ENCODE results near the gene CHURC1.

The CHURC1 gene

DNA sequence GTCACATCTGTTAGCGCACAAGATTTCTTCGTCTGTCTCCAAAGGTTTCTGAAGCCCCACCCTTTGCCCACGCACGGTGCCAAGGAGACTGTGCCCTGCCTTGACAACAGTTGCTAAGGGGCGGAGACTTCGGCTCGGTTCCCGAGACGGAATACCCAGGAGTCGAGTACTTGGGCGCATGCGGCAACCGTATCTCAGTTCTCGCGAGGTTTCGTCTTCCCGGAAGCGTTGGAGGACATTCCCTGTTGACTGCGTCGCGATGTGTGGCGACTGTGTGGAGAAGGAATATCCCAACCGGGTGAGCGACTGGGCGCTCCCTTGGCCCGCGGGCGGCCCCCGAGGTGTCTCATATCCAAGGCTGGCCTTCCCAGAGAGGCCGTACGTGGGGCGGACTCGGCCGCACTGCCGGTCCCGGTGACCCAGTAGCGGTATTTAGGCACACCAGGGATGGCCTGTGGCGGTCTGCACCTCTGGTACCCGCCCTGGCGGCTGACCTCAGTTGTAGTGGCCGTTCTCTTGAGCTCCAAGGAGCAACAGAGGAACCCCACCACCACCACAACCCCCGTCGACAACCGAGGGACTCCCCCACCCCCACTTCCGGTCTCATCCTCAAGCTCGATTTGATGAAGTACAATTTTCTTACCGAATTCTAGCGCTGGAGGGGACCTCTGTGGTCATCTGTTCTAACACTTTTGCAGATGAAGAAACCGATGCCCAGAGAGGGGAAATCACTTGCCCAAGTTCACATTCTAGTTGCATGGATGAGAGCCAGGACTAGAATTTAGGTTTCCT lies at the start of gene CHURC1:
Gene CHURC1, plus strand, starts transcription at position 219 of the 792 bp plus-strand sequence. Its CDS starts 41 bp downstream, at position 260.
- peak; percentile 96 for DNase-seq

DNA sequence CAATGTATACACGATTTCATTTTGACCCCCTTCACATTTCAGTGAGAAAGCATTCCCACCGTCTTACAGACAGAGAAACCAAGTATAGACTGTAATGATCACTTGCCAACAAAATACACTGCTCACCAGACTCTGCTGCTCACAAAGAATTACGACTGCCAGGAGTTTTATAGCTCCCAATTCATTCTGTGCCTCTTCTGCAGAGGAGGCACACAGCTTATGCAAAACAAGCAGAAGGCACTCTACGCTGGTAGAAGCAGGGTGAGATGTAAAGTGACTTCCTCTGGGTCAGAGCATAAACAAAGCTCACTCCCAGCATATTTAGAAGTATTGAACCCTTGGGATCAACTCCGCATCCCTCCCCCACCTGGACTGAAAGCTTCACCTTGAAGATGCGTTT lies 49.1 kb upstream of the CHURC1 start:
- no peak for DNase-seq

DNA sequence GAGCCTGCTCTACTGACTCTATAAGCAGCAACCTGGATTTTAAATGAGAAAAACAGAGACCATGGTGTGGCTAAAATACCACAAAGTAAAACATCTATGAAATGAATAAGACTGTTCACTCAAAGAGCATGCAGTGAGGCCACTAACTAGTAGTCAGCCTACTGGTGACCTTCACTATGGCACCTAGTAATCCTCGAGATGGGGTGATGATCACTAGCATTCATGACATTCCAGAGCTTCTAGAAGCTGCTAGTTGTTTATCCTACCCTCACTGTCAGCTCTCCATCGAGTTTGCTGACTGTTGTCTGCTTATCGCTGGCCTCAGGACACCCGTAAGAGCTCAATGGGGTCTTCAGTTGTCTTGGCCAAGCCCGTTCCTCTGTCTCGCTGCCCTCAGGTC lies 48.3 kb upstream of the CHURC1 start:
- no peak for DNase-seq

DNA sequence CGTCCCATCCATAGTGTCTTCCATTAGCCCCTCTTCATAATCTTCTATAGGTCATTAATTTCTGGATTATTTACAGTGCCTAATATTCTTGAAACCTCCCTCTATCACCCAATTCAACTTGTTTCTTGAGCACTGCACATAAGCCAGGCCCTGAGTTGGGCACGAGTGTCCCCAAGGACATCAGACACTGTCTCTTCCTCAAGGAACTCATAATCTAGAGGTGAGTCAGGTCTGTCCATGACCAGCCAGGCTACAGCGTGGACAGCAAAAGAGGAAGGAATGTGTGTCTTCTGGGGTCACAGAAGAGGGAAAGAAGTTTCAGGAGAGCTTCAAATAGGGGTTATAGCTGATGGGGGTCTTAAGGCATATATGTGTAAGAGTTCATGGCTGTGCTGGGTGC lies 47.1 kb upstream of the CHURC1 start:
- DNase-seq: no peak

DNA sequence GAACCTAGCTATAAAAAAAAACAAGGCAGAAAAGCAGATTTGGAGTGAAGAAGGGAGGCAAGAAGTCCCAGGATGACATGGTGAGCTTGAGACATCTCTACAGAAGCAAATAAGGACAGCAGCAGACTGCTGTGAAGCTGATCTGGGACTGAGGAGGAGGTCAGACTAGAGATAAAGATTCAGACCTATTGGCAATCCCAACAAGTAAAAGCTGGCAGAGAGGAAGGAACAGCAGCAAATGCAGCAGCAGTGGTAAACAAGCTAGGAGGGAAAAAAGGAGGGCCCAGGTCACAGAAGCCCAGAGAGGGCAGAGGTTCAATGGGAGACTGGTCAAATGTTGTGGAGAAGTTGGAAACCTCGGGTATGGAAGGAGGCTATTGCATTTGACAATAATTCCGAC lies 45.9 kb upstream of the CHURC1 start:
- no peak for DNase-seq

DNA sequence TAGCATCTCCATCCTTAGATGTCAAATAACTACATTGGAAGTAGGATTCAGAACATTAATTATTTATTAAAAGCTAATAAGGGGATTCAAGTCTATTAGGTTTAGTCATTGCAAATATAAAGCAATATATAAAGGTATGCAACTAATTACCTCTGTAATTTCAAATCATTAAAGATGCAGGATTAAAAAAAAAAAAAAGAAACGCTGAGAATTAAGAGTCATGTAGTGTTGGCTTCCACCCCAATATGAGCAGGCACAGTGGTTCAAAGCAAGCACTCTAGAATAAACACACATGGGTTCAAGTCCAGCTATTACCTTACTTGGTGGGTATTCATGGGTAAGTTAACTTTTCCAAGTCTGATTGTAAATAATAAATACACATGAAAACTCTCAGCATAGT lies 45.4 kb upstream of the CHURC1 start:
- no peak for DNase-seq

DNA sequence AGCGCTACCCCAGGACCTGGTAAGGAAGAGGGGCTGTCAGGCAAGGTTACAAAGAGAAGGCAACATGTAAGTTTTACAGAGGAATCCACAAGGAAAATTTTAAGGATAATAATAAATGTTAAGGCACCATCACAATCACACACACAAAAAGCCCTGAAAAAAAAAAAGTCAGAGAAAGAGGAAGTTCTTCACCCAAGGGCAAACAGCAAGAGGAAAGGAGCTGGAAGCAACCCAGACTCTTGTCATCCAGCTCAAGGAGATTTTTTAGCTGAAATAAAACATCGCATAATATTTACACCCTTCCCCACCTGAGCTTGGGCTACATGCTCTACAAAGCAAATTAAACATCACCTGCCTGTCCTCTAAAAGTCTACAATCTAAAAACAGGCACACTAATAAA lies 44.1 kb upstream of the CHURC1 start:
- DNase-seq: no peak

DNA sequence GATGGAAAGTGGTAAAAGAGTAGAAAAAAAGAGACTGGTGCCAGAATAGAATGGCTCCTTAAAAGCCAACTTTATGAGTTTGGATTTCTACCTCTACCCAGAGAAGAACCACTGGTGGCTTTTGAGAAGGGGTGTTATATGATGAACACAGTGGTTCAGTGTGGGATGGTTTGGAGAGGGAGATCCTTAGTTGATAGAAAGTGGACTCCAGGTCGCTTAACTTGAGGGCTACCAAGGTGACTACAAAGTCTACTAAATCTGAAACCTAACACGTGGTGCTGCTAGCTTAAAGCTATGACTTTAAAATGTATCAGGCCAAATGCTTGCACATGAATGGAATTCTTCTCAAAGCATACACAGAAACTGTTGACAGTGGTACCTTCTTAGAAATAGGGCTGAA lies 42.9 kb upstream of the CHURC1 start:
- no peak for DNase-seq

DNA sequence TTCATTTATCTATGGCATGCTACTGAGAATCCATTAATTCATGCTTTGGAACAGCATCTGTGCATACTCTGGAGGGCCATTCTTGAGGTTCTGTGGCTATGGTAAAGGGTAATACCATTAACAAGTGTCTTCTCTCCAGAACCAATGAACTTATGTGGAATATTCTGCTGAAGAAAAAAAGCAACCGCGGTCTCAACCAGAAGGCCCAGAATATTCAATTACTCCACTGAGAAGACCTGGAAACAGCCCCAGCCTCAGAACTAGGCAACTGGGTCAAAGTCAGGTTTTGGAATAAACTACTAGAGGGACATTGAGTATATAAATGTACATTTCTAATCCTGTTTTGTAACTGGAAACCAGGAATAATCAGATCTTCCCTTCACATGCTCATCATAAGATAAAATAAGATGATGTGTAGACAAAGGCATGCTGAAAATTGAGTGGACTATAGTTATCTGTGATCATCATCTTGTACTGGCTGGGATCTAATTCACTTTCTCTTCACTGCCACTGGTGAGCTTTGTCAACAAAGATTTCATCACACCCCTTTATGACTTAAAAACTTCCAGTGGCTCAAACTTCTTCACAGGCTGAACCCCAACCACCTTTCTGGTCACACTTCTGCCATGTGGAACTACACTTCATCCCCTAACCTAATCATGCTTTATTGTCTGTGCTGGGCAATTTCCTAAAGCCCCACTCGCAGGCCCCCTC lies 40.6 kb upstream of the CHURC1 start:
- DNase-seq: no peak

DNA sequence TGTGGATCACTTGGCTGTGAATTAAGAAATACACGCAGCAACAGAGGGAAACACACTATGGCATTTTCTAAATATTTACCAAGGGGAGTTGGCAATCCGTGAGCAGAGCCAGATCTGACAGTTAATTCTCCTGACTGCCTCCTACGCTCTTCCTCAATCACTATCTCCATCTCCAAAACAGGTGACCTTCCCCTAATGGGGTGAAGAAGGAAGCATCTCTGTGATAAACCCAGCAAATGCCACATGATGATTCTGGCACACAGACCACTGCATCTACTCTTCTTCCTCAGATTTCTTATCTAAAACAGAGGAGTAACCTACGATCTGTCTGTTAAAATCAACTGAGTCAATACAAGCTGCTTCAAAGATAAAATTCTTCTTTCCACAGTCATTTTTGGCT lies 38.9 kb upstream of the CHURC1 start:
- DNase-seq: no peak

DNA sequence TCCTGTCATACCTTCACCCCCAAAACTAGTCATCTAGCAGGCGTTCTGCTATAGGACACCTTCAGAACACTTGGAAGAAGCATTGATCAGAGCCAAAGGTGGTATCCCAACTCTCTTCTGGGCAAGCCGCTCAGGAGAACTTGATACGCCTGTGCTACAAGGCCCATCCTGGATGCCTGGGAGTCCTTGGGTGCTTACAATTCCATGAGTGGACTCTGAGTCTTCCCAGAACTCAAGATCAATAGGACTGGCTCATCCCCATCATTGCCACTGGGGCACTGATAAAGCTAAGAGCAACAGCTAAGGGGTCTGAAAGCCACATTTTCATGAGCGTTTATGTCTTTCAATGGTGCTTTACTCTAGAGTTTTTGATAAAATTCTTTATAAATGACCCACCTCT lies 36.4 kb upstream of the CHURC1 start:
- DNase-seq: no peak

DNA sequence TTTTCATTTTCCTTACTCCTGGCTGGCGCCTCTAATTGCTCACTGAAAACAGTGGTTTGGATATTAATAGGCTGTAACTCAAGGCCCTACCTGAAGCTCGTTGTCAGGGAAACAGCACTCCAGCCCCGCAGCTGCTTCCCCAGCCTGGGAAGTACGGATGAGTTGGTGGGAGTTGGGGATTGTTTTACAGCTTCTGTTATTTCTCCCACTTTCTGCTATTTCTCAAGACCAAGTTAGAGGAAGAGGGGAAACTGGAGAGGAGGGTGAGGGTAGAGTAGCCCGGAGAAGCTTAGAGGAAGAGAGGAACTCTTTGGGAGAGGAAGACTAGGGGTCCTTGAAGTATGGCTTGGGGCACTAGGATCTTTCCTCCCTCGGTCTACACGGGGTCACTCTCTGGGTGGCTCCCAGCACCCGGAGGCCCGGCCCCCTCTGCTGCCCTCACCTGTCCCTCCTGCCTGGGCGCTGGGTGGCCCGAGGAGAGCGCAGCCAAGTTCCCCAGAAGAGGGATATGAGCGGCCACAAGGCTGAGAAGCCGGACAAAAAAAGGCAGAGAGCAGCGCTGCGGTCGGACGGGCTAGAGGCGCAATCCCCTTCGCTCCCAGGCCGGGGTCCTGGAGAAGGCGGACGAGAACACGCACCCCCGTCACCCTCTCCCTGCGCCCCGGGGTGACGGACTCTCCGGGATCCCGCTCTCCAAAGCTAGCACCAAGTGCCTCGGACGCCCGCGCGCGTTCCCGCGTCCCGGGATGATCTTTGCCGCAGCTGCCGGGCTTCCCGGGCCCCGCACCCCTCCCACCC lies 35.2 kb upstream of the CHURC1 start:
- DNase-seq: peak; percentile 48

DNA sequence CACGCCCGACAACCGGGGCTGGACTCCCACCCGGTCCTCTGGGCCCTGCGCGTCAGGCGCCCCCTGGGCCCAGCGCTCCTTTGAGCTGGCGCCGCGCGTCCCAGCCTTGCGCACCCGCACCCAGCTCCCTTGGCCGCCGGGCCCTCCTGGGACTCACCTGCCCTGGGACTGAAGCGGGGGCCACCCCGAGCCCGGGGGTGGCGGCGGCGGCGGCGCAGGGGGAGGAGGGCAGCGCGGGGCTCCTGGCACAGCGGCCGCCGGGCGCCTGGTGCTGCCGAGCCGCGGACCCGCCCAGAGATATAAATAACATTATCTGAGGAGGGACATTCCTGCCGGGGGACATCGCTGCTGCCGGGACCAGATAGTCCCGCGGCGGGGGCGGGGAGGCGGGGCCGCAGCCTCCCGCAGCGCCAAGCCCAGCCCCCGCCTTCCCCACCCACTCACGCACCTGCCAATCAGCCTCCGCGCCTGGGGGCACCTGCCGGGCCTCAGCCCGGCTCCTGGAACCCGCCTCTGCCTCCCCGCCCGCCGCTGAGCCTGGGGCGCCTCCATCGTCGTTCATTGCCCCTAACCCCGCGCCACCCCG lies 34.5 kb upstream of the CHURC1 start, which contains the start of gene SPTB:
Gene SPTB, minus strand, starts transcription at position 273 of the 586 bp plus-strand sequence. CDS start 56,813 bp downstream, outside the sequence.
- DNase-seq: peak; percentile 85

DNA sequence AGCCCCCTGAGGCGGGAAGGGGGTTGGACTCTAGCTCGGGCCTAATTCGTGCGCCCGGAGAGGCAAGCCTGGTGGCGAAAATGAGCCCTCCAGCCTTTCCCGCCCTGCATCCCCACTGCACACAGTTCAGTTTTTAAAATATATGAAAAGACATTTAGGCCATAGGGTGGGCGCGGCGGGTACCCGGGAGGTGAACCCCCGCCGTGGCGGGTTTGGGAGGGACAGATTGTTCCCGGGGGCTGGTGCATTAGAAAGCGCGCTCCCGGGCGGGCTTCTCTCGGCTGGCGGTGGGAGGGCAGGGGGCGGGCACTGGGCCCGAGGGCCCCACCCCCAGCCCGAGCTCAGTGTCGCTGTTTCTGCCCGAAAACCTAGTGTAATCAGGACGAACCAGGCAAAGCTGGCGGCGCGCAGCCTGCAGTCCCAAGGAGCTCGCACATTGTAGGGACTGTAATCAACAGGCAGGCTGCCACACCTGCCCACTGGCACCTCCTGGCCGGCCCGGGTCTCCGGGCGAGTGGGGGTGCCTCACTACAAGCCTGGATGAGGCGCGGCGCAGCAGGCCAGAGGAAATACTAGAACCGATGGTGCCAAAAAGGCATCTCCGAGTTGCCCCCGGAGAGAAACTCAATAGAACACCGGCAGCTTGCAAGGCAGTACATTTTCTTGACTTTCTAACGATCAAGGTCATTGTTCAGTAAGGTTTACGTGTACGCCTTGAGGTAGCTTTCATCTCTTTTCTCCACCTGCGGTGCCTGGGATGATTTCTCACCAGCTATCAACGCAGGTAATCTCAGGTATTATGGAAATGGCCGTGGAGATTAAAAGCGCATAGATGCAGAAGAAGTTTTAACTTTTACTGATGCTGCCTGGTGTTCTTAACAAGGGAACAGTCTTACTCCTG lies 33.8 kb upstream of the CHURC1 start:
- peak; percentile 75 for DNase-seq

DNA sequence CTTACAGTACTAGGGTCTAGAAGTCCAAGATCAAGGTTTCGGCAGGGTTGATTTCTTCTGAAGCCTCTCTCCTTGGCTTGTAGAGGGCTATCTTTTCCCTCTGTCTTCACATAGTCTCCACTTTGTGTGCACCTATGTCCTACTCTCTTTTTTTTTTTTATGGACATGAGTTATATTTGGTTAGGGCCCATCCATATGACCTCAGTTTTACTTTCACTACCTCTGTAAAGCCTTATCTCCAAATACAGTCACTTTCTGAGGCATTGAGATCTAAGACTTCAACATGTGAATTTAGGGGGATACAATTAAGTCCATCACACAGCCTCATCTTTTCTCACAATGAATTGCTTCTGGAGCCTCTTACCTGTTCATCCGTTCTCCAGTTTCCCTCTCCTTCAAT lies 28.7 kb upstream of the CHURC1 start:
- DNase-seq: no peak

DNA sequence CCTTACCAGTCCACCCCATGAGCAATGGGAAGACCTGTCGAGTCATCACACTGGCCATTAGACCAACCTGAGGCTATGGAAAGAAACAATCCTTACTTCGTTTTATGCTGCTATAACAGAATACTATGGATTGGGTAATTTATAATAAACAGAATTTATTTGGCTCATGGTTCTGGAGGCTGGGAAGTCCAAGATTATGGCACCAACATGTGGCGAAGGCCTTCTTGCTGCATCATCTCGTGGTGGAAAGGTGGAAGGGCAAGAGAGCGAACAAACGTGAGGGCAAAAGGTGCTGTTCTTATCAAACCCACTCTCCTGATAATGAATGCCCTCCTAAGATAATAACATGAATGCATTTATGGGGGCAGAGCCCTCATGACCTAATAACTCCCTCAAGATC lies 24.9 kb upstream of the CHURC1 start:
- no peak for DNase-seq

DNA sequence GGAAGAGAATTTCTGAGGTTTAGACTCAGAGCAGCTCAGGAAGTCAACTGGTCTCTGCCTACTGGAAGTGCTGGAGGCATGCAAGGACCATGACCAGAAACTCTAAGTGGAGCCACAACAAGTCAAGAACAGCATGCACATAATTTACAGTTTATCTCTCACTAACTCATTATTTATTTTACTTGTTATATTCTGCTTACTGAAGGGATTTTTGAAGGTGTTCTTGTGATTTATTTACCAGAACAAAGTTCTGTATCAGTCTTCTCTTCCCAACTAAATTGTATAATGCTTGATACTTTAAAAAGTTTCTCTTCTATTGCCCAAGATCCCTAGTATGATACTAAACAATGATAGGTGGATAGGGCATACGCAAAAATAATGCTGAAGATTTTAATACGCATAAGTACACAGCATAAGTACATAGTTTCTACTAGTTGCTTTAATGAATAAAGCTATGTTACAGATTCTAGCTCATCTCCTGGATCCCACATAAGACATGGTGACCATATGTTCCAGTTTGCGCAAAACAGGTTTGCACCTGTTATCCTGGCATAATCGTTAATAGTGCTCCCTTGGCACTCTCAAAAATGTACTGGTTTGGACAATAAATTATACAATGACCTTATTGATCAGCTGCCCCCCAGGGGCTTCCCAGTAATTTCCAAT lies 22.9 kb upstream of the CHURC1 start:
- DNase-seq: no peak

DNA sequence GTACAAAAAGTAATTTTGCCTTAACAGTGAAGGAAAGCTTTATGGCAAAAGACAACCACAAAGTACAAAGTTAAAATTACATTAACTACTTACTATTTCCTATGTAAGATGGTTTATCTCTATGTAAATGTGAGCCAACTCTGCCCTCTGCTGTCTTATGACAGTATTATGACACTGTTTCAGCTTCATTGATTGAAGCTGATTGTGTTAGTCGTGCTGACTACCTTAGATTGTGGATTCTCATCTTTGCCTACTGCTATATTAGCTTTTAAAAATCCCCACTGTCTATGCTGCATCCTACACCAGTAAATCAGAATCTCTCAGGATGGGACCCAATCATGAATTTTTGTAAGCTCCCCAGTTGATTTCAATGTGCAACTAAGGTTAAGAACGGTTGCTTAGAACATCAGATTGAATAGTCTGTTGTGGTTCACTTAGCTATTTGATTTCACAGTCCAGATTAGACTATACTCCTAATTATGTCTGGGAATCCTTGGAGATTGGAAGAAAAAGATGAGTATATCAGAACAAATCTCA lies 22.3 kb upstream of the CHURC1 start:
- peak; percentile 53 for DNase-seq

DNA sequence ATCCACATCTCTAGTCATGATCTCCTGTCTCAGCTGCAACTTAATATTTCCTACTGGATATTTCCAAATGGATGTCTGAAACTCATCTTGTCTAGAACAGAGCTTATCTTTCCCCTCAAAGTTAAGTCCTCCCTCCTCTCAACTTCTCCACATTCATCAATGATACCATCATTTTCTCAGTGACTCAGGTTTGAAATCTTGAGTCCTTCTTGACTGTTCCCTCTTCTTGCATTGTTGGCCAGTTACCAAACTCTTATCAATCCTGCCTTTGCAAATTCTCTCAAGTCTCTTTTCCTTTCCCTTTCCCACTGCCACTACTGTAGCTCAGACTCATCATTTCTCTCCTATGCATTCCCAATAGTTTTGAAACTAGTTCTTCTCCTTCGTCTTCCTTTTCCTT lies 14.3 kb upstream of the CHURC1 start:
- no peak for DNase-seq

DNA sequence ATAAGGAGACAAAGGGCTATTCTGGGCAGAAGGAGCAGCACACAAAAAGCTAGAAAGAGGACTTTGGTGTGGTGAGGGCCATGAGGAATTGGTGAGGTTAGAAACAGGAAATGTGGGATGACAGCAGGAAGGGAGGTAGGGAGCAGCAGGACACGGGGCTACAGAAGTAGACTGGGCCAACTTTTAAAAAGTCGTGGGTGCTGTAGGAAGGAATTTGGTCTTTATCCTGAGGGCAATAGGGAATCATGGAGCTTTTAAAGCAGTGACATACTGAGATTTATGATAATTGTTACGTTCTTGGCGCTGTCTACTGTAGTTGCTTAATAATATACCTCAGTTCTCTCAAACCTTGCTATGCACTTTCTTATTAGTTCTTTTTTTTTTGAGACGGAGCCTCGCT lies 8.2 kb upstream of the CHURC1 start:
- no peak for DNase-seq

DNA sequence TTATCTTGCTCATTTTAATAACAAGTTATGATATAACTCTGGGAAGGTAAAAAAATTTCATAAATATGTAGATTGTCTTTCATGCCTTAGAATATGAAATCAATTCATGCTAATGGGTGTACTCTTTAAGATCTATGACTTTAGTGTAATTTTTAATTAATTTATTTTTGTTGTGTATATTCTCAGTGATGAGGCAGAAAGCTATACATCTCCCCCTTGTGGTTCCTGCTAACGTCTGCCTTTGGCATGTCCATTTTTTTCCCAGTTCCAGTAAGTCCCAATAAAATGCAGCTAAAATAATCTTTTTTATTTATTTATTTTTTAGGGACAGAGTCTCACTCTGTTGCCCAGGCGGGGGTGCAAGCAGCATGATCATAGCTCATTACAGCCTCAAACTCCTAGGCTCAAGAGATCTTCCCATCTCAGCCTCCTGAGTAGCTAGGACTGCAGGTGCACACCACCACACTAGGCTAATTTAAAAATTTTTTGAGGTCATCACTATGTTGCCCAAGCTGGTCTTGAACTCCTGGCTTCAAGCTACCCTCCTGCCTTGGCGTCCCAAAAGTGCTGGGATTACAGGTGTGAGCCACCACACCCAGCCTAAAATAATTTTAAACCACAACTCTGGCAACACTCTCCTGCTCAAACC lies 3.3 kb upstream of the CHURC1 start:
- peak; percentile 27 for DNase-seq

Measured in NCI-H146 (cell line).